Pulmonary artery endothelial cell (primary cell): ENCODE measurements around the gene SNTG2. TPM values are rescaled to one million over a fixed set of nuclear protein-coding genes. Genes with fewer than 3 reads are reported as not detected.
"Not testable (repeated sequence)": the region's sequence is repeated elsewhere in the genome, so short reads cannot be mapped to it uniquely, and the experiment has no call there.

Experiments used
- DNase-seq: peaks from one replicate; pipeline ENCODE4 v3.0.0-alpha.2; 2011; ENCODE audit warnings: low read depth, low spot score
- total RNA-seq: library from RNA; depleted of rRNA; stranded (reverse); fragments of >200 nt; gene quantifications from 2 replicates; pipeline ENCODE4 v1.2.3, GENCODE V29; 2014

Gene SNTG2
- total RNA-seq, 1 donor from 2014 or later: not detected

GRCh38 chr2:1173528-1173927, 222.9 kb downstream of the SNTG2 start:
- DNase-seq: no peak

GRCh38 chr2:1181893-1182292, 231.2 kb downstream of the SNTG2 start:
- no peak for DNase-seq

- DNase-seq: no peak
Observed at GRCh38 chr2:1183300-1183699, 232.7 kb downstream of the SNTG2 start.

- DNase-seq: no peak
Observed at GRCh38 chr2:1186421-1186820, 235.8 kb downstream of the SNTG2 start.

DNA sequence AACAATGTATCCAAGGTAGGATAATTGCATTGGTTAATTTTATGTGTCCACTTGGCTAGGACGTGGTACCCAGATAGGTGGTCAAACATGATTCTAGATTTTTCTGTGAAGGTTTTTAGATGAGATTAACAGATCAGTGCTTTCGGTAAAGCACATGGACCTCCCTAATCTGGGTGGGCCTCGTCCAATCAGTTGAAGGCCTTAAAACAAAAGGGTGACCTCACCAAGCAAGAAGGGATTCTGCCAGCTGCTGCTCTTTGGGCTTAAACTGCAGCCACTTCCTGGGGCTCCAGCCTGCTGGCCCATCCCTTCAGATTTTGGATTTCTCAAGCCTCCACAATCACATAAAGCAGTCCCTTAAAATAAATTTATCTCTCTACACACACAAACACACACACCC, 236.5 kb downstream of the SNTG2 start:
- no peak for DNase-seq

- DNase-seq: no peak
Observed at GRCh38 chr2:1192121-1192520, 241.5 kb downstream of the SNTG2 start.

GRCh38 chr2:1193801-1194200, 243.2 kb downstream of the SNTG2 start:
- no peak for DNase-seq

- DNase-seq: no peak
Observed at GRCh38 chr2:1203772-1204171, 253.1 kb downstream of the SNTG2 start.

GRCh38 chr2:1205853-1206252, 255.2 kb downstream of the SNTG2 start:
- DNase-seq: no peak

DNA sequence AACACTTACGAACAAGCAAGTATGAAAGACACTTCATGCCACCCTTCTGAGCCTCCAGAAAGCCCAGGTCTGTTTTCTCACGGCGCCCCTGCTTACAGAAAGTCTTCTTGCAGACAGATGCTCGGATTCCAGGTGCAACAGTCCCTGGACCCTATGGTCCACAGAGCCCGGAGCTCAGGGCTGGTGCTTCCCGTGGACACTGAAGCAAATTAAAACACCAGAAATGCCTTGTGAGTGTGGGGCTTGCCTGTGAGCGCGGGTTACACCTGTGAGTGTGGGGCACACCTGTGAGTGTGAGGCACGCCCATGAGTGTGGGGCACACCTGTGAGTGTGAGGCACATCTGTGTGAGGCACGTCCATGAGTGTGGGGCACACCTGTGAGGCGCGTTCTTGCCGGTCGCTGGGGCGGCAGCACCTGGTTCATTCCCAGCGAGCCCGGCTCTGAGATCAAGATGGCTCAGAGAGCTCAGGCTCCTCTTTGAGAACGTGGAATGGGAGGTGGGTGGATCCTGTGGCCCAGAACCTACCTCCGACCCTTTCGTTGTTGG, 257.4 kb downstream of the SNTG2 start:
- DNase-seq: no peak

DNA sequence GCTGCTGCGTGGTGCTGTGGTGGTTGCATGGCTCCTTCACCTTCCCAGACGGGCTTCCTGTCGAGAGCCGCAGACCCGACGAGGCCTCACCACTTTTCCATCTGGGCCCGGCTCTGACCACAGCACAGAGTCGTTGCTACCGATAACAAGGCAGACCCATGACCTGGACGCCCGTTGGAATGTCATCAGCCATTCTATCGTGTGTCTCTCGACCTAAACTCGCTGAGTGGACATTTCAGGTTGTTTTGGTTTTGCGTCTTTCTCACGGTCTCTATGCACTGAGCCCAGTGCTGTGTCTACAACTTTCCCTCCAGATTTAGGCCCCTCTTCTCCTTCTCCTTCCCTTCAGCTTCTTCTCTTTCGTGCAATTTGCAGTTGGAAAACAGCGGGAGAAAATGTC, 257.9 kb downstream of the SNTG2 start:
- no peak for DNase-seq

- DNase-seq: no peak
Observed at GRCh38 chr2:1209246-1209645, 258.6 kb downstream of the SNTG2 start.

GRCh38 chr2:1209761-1210160, 259.1 kb downstream of the SNTG2 start:
- DNase-seq: no peak

GRCh38 chr2:1210352-1210751, 259.7 kb downstream of the SNTG2 start:
- DNase-seq: no peak

DNA sequence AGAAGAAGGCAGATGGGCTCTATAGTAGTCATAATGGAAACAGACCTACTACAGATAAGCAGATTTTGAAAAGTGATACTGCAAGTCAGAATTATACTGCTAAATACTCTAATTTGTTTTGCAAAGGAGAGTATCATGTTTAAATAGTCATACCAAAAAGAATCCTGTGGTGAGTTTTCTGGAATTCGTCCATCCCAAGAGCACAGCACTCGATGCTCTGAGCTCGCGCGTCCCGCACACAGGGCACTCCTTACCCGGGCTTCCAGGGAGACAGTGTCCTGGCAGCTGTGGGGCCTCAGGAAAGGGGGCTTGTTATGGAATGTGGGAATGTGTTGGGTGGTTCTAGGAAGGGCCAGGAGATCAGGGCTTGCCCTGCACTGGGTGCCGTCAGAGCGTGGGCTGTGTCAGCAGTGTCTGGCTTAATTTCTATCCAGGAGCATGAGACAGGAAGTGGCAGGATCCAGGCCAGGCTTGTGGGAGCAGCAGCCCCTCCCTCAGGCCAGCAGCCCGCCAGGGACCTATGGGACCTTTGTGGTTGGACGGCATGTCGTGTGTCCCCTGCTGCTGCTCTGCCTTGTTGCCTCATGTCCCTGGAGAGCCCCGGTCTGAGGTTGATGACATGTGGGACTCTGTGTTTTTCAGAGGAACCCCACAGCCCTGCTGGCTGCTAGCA, 269.4 kb downstream of the SNTG2 start:
- DNase-seq: no peak

- DNase-seq: no peak
Observed at GRCh38 chr2:1222056-1222455, 271.4 kb downstream of the SNTG2 start.

GRCh38 chr2:1223791-1224190, 273.1 kb downstream of the SNTG2 start:
- no peak for DNase-seq

DNA sequence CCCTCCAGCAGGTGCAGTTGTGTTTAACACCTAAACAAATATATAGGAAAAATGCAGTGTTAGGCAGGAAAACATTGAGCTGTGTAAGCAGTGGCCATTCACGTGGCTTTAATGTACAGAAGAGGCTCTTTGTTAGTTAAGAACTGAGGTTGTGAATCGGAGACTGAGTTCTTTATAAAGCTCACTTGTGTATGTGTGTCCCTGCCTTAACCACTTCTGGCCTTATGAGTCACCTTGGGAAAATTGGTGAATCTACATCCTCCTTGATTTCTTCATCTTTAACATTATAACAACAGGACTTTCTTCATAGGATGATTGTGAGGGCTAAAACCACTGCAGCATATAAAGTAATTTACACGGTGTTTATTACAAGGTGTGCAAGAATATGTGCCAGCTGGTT, 274.3 kb downstream of the SNTG2 start:
- DNase-seq: no peak

GRCh38 chr2:1226766-1227165, 276.1 kb downstream of the SNTG2 start:
- DNase-seq: no peak

GRCh38 chr2:1227274-1227900, 276.7 kb downstream of the SNTG2 start:
- DNase-seq: no peak

GRCh38 chr2:1229596-1229995, 278.9 kb downstream of the SNTG2 start:
- DNase-seq: not testable (repeated sequence)

- no peak for DNase-seq
Observed at GRCh38 chr2:1230155-1230893, 279.7 kb downstream of the SNTG2 start.
